ENCODE data around the gene RPP30.

RPP30 gene

GRCh38 chr10:90914992-90915765 is 43.4 kb downstream of the RPP30 start:
- in situ Hi-C loops (cut with MboI; ENCODE audit: low sequenced_read_pairs), result loop anchor here (25.0 kb wide), 1 partner anchor 322 kb away; no protein-coding TSS in a partner anchor

GRCh38 chr10:90915766-90916075 is 43.9 kb downstream of the RPP30 start:
- in situ Hi-C loops (cut with MboI; ENCODE audit: low sequenced_read_pairs), result loop anchor here (25.0 kb wide), 1 partner anchor 322 kb away; no protein-coding TSS in a partner anchor

GRCh38 chr10:90916392-90917237 is 44.8 kb downstream of the RPP30 start:
- in situ Hi-C loops (cut with MboI; ENCODE audit: low sequenced_read_pairs), result loop anchor here (25.0 kb wide), 1 partner anchor 321 kb away; no protein-coding TSS in a partner anchor

GRCh38 chr10:90917238-90917967 is 45.6 kb downstream of the RPP30 start:
- in situ Hi-C loops (cut with MboI; ENCODE audit: low sequenced_read_pairs), result loop anchor here (25.0 kb wide), 1 partner anchor 320 kb away; no protein-coding TSS in a partner anchor

GRCh38 chr10:90917968-90918318 is 46.2 kb downstream of the RPP30 start:
- in situ Hi-C loops (cut with MboI; ENCODE audit: low sequenced_read_pairs), result loop anchor here (25.0 kb wide), 1 partner anchor 319 kb away; no protein-coding TSS in a partner anchor

- in situ Hi-C loops (cut with MboI; ENCODE audit: low sequenced_read_pairs), result loop anchor here (25.0 kb wide), 1 partner anchor 317 kb away; no protein-coding TSS in a partner anchor
Measured at GRCh38 chr10:90919683-90920574, 48.2 kb downstream of the RPP30 start.

GRCh38 chr10:90920986-90921666 is 49.4 kb downstream of the RPP30 start, which contains the start of gene ANKRD1:
Gene ANKRD1 (minus strand): TSS chr10:90921087. CDS start chr10:90921027, 60 bp downstream.
- in situ Hi-C loops (cut with MboI; ENCODE audit: low sequenced_read_pairs), result loop anchor here (25.0 kb wide), 1 partner anchor 316 kb away; no protein-coding TSS in a partner anchor

- in situ Hi-C loops (cut with MboI; ENCODE audit: low sequenced_read_pairs), result loop anchor here (25.0 kb wide), 1 partner anchor 315 kb away; no protein-coding TSS in a partner anchor
Measured at GRCh38 chr10:90921906-90922305, 50.1 kb downstream of the RPP30 start.

GRCh38 chr10:90923111-90923731 is 51.4 kb downstream of the RPP30 start:
- in situ Hi-C loops (cut with MboI; ENCODE audit: low sequenced_read_pairs), result loop anchor here (25.0 kb wide), 1 partner anchor 314 kb away; no protein-coding TSS in a partner anchor

- in situ Hi-C loops (cut with MboI; ENCODE audit: low sequenced_read_pairs), result loop anchor here (25.0 kb wide), 1 partner anchor 313 kb away; no protein-coding TSS in a partner anchor
Measured at GRCh38 chr10:90924552-90924951, 52.8 kb downstream of the RPP30 start.

GRCh38 chr10:90925079-90926029 is 53.6 kb downstream of the RPP30 start:
- in situ Hi-C loops (cut with MboI; ENCODE audit: low sequenced_read_pairs), result no loop called here

GRCh38 chr10:90927293-90927692 is 55.5 kb downstream of the RPP30 start:
- in situ Hi-C loops (cut with MboI; ENCODE audit: low sequenced_read_pairs), result no loop called here

GRCh38 chr10:90929179-90929578 is 57.4 kb downstream of the RPP30 start:
- in situ Hi-C loops (cut with MboI; ENCODE audit: low sequenced_read_pairs), result no loop called here

- in situ Hi-C loops (cut with MboI; ENCODE audit: low sequenced_read_pairs), result no loop called here
Measured at GRCh38 chr10:90930070-90930837, 58.5 kb downstream of the RPP30 start.

GRCh38 chr10:90930971-90931871 is 59.4 kb downstream of the RPP30 start:
- in situ Hi-C loops (cut with MboI; ENCODE audit: low sequenced_read_pairs), result no loop called here
